AG09309 (cell line): ENCODE results near the gene ALOXE3.
A peak's percentile ranks its signal among the peaks of the same experiment; 100 is the strongest.

Experiments
- DNase-seq: peaks from one replicate; pipeline ENCODE4 v3.0.0-alpha.2; 2010; ENCODE audit warnings: low read depth
- H3K4me3 ChIP-seq: 2 replicates; pipeline ENCODE4 v1.5.1; 2011; ENCODE audit warnings: mild to moderate bottlenecking, low read depth, low read length, moderate library complexity; ENCODE audit not compliant: control insufficient read depth
- TF ChIP-seq, protein P1 (sequence below): IDR thresholded peaks from 2 replicates; pipeline ENCODE4 v1.5.1; 2011; ENCODE audit warnings: mild to moderate bottlenecking, low read depth, low read length, inconsistent platforms; ENCODE audit not compliant: insufficient read depth, control insufficient read depth; ENCODE audit errors: missing control alignments

ALOXE3 gene

GRCh38 chr17:8076502-8077266, 41.6 kb downstream of the ALOXE3 start:
- TF ChIP-seq, protein P1, sequence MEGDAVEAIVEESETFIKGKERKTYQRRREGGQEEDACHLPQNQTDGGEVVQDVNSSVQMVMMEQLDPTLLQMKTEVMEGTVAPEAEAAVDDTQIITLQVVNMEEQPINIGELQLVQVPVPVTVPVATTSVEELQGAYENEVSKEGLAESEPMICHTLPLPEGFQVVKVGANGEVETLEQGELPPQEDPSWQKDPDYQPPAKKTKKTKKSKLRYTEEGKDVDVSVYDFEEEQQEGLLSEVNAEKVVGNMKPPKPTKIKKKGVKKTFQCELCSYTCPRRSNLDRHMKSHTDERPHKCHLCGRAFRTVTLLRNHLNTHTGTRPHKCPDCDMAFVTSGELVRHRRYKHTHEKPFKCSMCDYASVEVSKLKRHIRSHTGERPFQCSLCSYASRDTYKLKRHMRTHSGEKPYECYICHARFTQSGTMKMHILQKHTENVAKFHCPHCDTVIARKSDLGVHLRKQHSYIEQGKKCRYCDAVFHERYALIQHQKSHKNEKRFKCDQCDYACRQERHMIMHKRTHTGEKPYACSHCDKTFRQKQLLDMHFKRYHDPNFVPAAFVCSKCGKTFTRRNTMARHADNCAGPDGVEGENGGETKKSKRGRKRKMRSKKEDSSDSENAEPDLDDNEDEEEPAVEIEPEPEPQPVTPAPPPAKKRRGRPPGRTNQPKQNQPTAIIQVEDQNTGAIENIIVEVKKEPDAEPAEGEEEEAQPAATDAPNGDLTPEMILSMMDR: no peak

GRCh38 chr17:8075574-8076342, 42.6 kb downstream of the ALOXE3 start:
- no peak for DNase-seq
- TF ChIP-seq, protein P1: no peak

More at GRCh38 chr17:8076502-8077266, 41.6 kb downstream of the ALOXE3 start:
- H3K4me3 ChIP-seq: no peak overlapping the region
- DNase-seq: no peak

GRCh38 chr17:8075081-8075480, 43.2 kb downstream of the ALOXE3 start:
- no peak overlapping the region for H3K4me3 ChIP-seq
- TF ChIP-seq, protein P1: no peak
- no peak for DNase-seq

More at GRCh38 chr17:8075574-8076342, 42.6 kb downstream of the ALOXE3 start:
- H3K4me3 ChIP-seq: no peak overlapping the region

GRCh38 chr17:8074554-8074953, 43.8 kb downstream of the ALOXE3 start:
- H3K4me3 ChIP-seq: no peak overlapping the region

DNA sequence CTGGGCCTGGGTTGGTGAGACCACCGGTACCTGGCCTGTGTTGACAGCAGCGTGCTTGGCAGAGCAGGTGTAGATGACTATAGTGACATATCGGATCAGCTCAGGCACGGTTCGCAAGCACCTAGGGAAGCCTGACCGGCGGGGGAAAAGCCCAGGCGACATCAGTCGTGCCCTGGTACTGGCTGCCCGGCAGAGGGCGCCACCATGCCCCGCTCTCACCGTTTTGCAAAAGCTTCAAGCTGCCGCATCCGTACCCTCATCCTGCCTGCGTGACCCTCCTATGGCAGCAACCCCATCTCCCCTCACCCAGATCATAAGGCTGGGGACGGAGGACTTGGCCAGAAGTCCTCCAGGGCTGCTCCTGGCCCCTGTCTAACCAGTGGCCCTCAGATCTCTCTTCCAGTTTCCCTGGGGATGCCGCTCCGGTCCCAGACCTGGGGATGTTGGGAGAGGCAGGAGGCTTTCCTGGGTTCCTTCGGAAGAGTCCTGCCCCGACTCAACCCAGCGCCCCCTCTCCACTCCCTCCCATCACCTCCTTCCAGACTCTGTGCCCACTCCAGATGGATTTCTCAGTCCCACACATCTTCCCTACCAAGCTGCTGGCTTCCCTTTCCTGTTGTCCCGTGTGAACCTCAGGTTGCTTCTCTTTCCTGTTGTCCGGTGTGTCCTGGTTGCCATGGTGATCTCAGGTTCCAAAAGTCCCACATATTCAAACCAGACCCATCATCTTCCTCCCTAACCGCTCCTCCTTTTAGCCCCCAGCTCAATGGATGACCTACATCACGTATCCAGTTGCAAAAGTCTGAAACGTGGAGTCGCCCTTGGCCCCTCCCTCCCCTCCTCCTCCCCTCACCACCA, 44.5 kb downstream of the ALOXE3 start:
- H3K4me3 ChIP-seq: no peak overlapping the region
- DNase-seq: no peak
- TF ChIP-seq, protein P1: peak; percentile 95

More at GRCh38 chr17:8074554-8074953, 43.8 kb downstream of the ALOXE3 start:
- no peak for DNase-seq
- TF ChIP-seq, protein P1: no peak
